Trophoblast cell (in vitro differentiated cells and primary cell): ENCODE results near the gene C3orf18.

Source experiments
- DNase-seq, 2 donors: peaks; one replicate each; pipeline ENCODE4 v3.0.0-alpha.2; 2016
- H2AFZ ChIP-seq: 2 replicates; pipeline ENCODE4 v1.6.1; 2013; ENCODE audit warnings: low read length, moderate library complexity, mild to moderate bottlenecking; ENCODE audit not compliant: insufficient read depth, poor library complexity
- H2AK5ac ChIP-seq: 2 replicates; pipeline ENCODE4 v1.6.1; 2013; ENCODE audit warnings: mild to moderate bottlenecking, low read length
- H2BK120ac ChIP-seq: 2 replicates; pipeline ENCODE4 v1.6.1; 2013; ENCODE audit warnings: low read length, mild to moderate bottlenecking, moderate library complexity; ENCODE audit not compliant: insufficient read depth, poor library complexity
- H2BK12ac ChIP-seq: 2 replicates; pipeline ENCODE4 v1.6.1; 2013; ENCODE audit warnings: mild to moderate bottlenecking, low read length, moderate library complexity
- H2BK5ac ChIP-seq: 2 replicates; pipeline ENCODE4 v1.6.1; 2013; ENCODE audit warnings: low read length, low read depth, moderate library complexity, mild to moderate bottlenecking; ENCODE audit not compliant: poor library complexity
- H3K14ac ChIP-seq: 2 replicates; pipeline ENCODE4 v1.6.1; 2013; ENCODE audit warnings: mild to moderate bottlenecking, low read length
- H3K18ac ChIP-seq: 2 replicates; pipeline ENCODE4 v1.6.1; 2013; ENCODE audit warnings: mild to moderate bottlenecking, low read length
- H3K23ac ChIP-seq: 2 replicates; pipeline ENCODE4 v1.6.1; 2013; ENCODE audit warnings: low read length
- H3K27ac ChIP-seq: 2 replicates; pipeline ENCODE4 v1.5.1; 2013; ENCODE audit warnings: low read depth, mild to moderate bottlenecking, inconsistent platforms, low read length, moderate library complexity
- H3K27me3 ChIP-seq: 2 replicates; pipeline ENCODE4 v1.6.1; 2013; ENCODE audit warnings: inconsistent platforms, mild to moderate bottlenecking, low read length, moderate library complexity; ENCODE audit not compliant: insufficient read depth
- H3K36me3 ChIP-seq, 2 experiments: 1 replicate in 1 of 2; 2 replicates in 1 of 2; pipeline ENCODE4 v1.6.1; 2013; ENCODE audit warnings: low read length in 2 of 2, mild to moderate bottlenecking in 2 of 2, moderate library complexity in 1 of 2; ENCODE audit not compliant: insufficient read depth in 2 of 2, control insufficient read depth in 1 of 2
- H3K4ac ChIP-seq: 2 replicates; pipeline ENCODE4 v1.6.1; 2013; ENCODE audit warnings: low read depth, mild to moderate bottlenecking, low read length, moderate library complexity
- H3K4me1 ChIP-seq, 2 experiments: 1 replicate in 1 of 2; 2 replicates in 1 of 2; pipeline ENCODE4 v1.6.1; 2013; ENCODE audit warnings: low read length in 2 of 2, mild to moderate bottlenecking in 2 of 2, moderate library complexity in 1 of 2; ENCODE audit not compliant: insufficient read depth in 2 of 2, control insufficient read depth in 1 of 2
- H3K4me2 ChIP-seq: 2 replicates; pipeline ENCODE4 v1.6.1; 2013; ENCODE audit warnings: inconsistent platforms, mild to moderate bottlenecking, low read length, moderate library complexity
- H3K4me3 ChIP-seq: 2 replicates; pipeline ENCODE4 v1.5.1; 2013; ENCODE audit warnings: mild to moderate bottlenecking, low read depth, low read length, inconsistent platforms
- H3K79me1 ChIP-seq: one replicate; pipeline ENCODE4 v1.6.1; 2013; ENCODE audit warnings: low read length
- H3K79me2 ChIP-seq: 2 replicates; pipeline ENCODE4 v1.6.1; 2013; ENCODE audit warnings: low read length, mild to moderate bottlenecking; ENCODE audit not compliant: control insufficient read depth, insufficient read depth, poor library complexity
- H3K9ac ChIP-seq: 2 replicates; pipeline ENCODE4 v1.6.1; 2013; ENCODE audit warnings: mild to moderate bottlenecking, low read length
- H3K9me3 ChIP-seq: 2 replicates; pipeline ENCODE4 v1.6.1; 2013; ENCODE audit warnings: low read depth, mild to moderate bottlenecking, control low read depth, inconsistent platforms, low read length; ENCODE audit not compliant: insufficient read depth
- H4K12ac ChIP-seq: 2 replicates; pipeline ENCODE4 v1.6.1; 2013; ENCODE audit warnings: low read depth, mild to moderate bottlenecking, low read length, moderate library complexity
- H4K8ac ChIP-seq: 2 replicates; pipeline ENCODE4 v1.6.1; 2013; ENCODE audit warnings: low read depth, mild to moderate bottlenecking, low read length, moderate library complexity
- H4K91ac ChIP-seq: one replicate; pipeline ENCODE4 v1.6.1; 2013; ENCODE audit warnings: low read depth, mild to moderate bottlenecking, low read length, moderate library complexity
- WGBS: extraction: QIAGEN DNeasy Blood & Tissue Kit; methylation state at CpG from one replicate; pipeline ENCODE4 v1.1.7; 2013; ENCODE audit warnings: missing lambda C conversion rate; ENCODE audit not compliant: insufficient read length, insufficient coverage; ENCODE audit errors: extremely low coverage; 5-methylcytosine and 5-hydroxymethylcytosine counted together

Gene C3orf18

DNA sequence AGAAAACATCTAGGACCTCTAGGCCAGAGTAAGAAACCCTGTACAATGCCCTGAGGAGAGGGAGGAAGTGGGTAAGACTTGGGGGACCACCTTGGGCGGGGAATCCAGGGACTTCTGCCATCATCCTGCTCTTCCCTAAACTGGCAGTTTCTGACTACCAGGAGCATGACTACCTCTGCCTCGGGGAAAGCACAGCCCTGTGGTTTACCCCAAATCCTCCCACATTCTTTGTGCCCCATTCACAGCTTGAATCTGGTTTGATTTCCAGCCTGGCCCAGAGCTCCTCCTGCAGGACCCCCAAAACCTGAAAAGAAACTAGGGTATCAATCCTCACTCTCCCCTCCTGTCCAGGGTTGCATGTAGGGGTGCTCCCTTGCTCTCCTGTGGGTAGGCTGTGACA lies 4.7 kb downstream of the C3orf18 start:
- Histone ChIP-seq H3K23ac (no peak overlapping the region), H3K79me1 (no peaks in the 10 kb centered on the region), H3K36me3 (no peaks in the 10 kb centered on the region), H3K14ac (no peak overlapping the region), H2BK12ac (no peak overlapping the region), H3K27me3 (peaks cover 12% of the 10 kb centered on the region), H3K79me2 (no peaks in the 10 kb centered on the region), H3K9me3 (no peaks in the 10 kb centered on the region), H3K4ac (no peak overlapping the region), H3K18ac (no peak overlapping the region), H3K4me1 (peaks cover 0 to 3% of the 10 kb centered on the region in 2 experiments), H3K4me3 (no peak overlapping the region), H2BK5ac (no peak overlapping the region), H2AK5ac (no peak overlapping the region), H4K91ac (no peak overlapping the region), H3K9ac (no peak overlapping the region), H3K27ac (no peak overlapping the region), H2BK120ac (no peak overlapping the region), H4K12ac (no peak overlapping the region), H2AFZ (no peak overlapping the region), H3K4me2 (no peak overlapping the region), H4K8ac (no peak overlapping the region)
- WGBS: no CpG with 5 or more reads among the region's 2 CpGs
- DNase-seq: no peak

DNA sequence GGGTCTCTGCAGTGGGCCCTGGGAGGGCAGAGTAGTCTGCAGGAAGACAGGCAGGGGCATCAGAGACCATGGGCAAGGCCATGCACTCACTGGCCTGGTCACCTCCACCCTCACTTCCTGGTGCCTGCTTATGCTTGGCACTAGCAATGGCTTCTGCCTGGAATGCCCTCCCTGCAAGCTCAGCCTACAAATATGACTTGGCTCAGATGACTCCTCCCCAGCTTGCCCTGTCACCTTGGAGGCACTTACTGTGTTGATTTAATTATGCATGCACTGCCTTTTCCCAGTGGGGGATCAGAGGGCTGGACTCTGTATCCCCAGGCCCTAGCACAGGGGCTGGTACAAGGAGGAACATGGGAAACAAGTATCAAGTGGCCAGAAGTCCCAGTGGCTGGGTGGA lies 7.8 kb downstream of the C3orf18 start:
- no peak overlapping the region for H3K23ac ChIP-seq
- no peak overlapping the region for H3K4ac ChIP-seq
- no peak overlapping the region for H4K12ac ChIP-seq
- no peak overlapping the region for H2AFZ ChIP-seq
- H3K79me2 ChIP-seq: no peaks in the 10 kb centered on the region
- no peaks in the 10 kb centered on the region for H3K79me1 ChIP-seq
- no peak for DNase-seq
- no peak overlapping the region for H3K27ac ChIP-seq
- no peak overlapping the region for H3K4me2 ChIP-seq
- H4K8ac ChIP-seq: no peak overlapping the region
- H2BK120ac ChIP-seq: no peak overlapping the region
- no peak overlapping the region for H3K9ac ChIP-seq
- no peak overlapping the region for H2BK5ac ChIP-seq
- no peak overlapping the region for H3K18ac ChIP-seq
- H3K36me3 ChIP-seq: no peaks in the 10 kb centered on the region
- H3K4me3 ChIP-seq: no peak overlapping the region
- H3K14ac ChIP-seq: no peak overlapping the region
- no peaks in the 10 kb centered on the region for H3K9me3 ChIP-seq
- no peaks in the 10 kb centered on the region for H3K4me1 ChIP-seq
- no peak overlapping the region for H2AK5ac ChIP-seq
- no peaks in the 10 kb centered on the region for H3K27me3 ChIP-seq
- no peak overlapping the region for H4K91ac ChIP-seq
- no peak overlapping the region for H2BK12ac ChIP-seq

DNA sequence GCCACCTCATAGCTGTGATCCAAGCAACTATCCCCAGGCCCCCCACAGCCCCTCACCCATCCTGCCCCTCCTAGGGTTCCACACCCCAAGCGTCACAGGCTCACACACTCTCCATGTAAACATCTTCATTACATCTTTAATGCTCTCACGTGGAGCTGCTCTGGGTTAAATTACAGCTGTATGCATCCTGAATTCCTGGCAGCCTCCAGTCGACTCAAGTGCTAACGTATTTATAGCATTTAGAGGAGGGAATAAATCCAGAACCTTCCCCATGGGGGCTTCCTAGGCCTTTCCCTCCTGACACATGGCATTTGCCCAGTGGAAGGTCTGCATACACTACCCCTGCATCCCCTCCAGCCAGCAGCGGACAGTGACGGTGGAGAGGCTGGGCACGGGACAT lies 9.6 kb downstream of the C3orf18 start:
- DNase-seq: no peak
- H3K14ac ChIP-seq: no peak overlapping the region
- no peaks in the 10 kb centered on the region for H3K36me3 ChIP-seq
- H4K12ac ChIP-seq: no peak overlapping the region
- no peak overlapping the region for H3K4ac ChIP-seq
- no peak overlapping the region for H3K9ac ChIP-seq
- no peaks in the 10 kb centered on the region for H3K27me3 ChIP-seq
- no peak overlapping the region for H4K91ac ChIP-seq
- H2BK5ac ChIP-seq: no peak overlapping the region
- H3K79me1 ChIP-seq: no peaks in the 10 kb centered on the region
- H3K4me3 ChIP-seq: no peak overlapping the region
- H4K8ac ChIP-seq: no peak overlapping the region
- no CpG with 5 or more reads among the region's 7 CpGs for WGBS
- H2AFZ ChIP-seq: no peak overlapping the region
- no peaks in the 10 kb centered on the region for H3K4me1 ChIP-seq
- H2BK120ac ChIP-seq: no peak overlapping the region
- no peak overlapping the region for H2AK5ac ChIP-seq
- no peak overlapping the region for H3K4me2 ChIP-seq
- H3K23ac ChIP-seq: no peak overlapping the region
- H3K79me2 ChIP-seq: no peaks in the 10 kb centered on the region
- no peak overlapping the region for H3K27ac ChIP-seq
- no peak overlapping the region for H2BK12ac ChIP-seq
- no peak overlapping the region for H3K18ac ChIP-seq
- no peaks in the 10 kb centered on the region for H3K9me3 ChIP-seq

DNA sequence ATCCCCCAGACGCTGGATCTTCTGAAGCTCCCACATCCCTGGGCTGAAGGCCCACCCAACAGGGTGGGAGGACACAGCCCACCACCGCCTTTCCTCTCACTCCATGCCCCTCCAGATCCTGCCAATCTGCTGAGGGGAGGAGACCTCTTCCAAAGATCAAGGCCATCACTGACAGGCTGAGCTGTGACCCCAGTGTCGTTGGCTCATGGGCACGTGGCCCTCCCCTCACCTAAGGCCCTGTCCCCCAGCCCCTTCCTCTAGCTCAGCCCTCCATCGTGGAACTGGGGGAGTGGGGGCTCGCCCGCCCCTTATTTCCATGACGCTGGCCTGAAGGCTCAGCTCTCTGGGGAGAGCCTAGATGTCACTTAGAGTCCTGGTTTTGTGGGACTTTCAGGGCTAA lies 10.4 kb downstream of the C3orf18 start:
- Histone ChIP-seq H2BK120ac (no peak overlapping the region), H4K8ac (no peak overlapping the region), H3K9me3 (no peaks in the 10 kb centered on the region), H4K12ac (no peak overlapping the region), H2BK5ac (no peak overlapping the region), H3K18ac (no peak overlapping the region), H3K9ac (no peak overlapping the region), H3K79me1 (no peaks in the 10 kb centered on the region), H3K4me2 (no peak overlapping the region), H3K14ac (no peak overlapping the region), H3K23ac (no peak overlapping the region), H3K27ac (no peak overlapping the region), H3K27me3 (no peaks in the 10 kb centered on the region), H3K36me3 (no peaks in the 10 kb centered on the region), H2BK12ac (no peak overlapping the region), H3K79me2 (no peaks in the 10 kb centered on the region), H4K91ac (no peak overlapping the region), H2AK5ac (no peak overlapping the region), H3K4me3 (no peak overlapping the region), H3K4me1 (no peaks in the 10 kb centered on the region), H3K4ac (no peak overlapping the region), H2AFZ (no peak overlapping the region)
- no peak for DNase-seq
- no CpG with 5 or more reads among the region's 8 CpGs for WGBS

DNA sequence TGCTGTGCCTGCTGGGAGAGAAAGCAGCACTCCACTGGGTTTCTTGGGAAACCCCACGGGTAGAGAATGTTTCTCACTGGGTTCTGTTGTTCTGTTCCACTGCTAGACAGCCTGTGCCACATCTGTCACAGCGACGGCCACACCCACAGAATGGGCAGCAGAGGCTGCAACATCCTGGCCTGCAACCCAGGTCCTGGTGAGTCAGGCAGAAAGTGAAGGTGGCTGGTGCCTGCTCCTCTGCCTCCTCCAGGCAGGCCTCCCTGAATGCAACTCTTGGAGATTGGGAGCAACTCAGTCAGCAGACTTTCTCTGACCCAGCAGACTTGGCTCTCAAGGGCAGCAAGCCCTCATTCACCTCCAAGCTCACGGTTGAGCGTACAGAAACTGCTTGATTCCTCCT lies 13.0 kb downstream of the C3orf18 start:
- Histone ChIP-seq H3K79me2 (no peaks in the 10 kb centered on the region), H3K36me3 (no peaks in the 10 kb centered on the region), H3K27ac (no peak overlapping the region), H4K91ac (no peak overlapping the region), H2AFZ (no peak overlapping the region), H3K9ac (no peak overlapping the region), H2BK12ac (no peak overlapping the region), H2BK120ac (no peak overlapping the region), H3K14ac (no peak overlapping the region), H4K8ac (no peak overlapping the region), H3K4ac (no peak overlapping the region), H3K4me3 (no peak overlapping the region), H3K27me3 (no peaks in the 10 kb centered on the region), H2BK5ac (no peak overlapping the region), H3K4me2 (no peak overlapping the region), H3K4me1 (no peaks in the 10 kb centered on the region), H2AK5ac (no peak overlapping the region), H3K9me3 (no peaks in the 10 kb centered on the region), H3K23ac (no peak overlapping the region), H4K12ac (no peak overlapping the region), H3K18ac (no peak overlapping the region), H3K79me1 (no peaks in the 10 kb centered on the region)
- DNase-seq: no peak
- WGBS: no CpG with 5 or more reads among the region's 5 CpGs
